Left lung (tissue), 10 donors: ENCODE data around the gene UBD. TPM values are rescaled to one million over a fixed set of nuclear protein-coding genes. Genes with fewer than 3 reads are reported as not detected.

ENCODE experiments used
- ATAC-seq: fragments of 200-7000 bp; cut with Tn5 transposase; one replicate; pipeline ENCODE4 v1.9.1; 2020; ENCODE audit warnings: moderate library complexity
- DNase-seq, 4 donors: peaks; one replicate each; pipeline ENCODE4 v3.0.0-alpha.2; 2013 to 2020
- H3K27ac ChIP-seq, 2 donors: fragments of 200-600 bp; sonication (generic) in 1 of 2; one replicate each; pipeline versions ENCODE4 v1.5.0 to v1.8.0; 2020 to 2021
- H3K27me3 ChIP-seq, 2 donors: fragments of 200-600 bp; sonication (generic) in 1 of 2; one replicate each; pipeline versions ENCODE4 v1.5.0 to v1.8.0; 2020 to 2021
- H3K36me3 ChIP-seq, 2 donors: fragments of 200-600 bp; sonication (generic) in 1 of 2; one replicate each; pipeline versions ENCODE4 v1.5.0 to v1.8.0; 2020 to 2021
- H3K4me1 ChIP-seq, 2 donors: fragments of 200-600 bp; one replicate each; pipeline ENCODE4 v1.8.0; 2021
- H3K4me3 ChIP-seq, 2 donors: fragments of 200-600 bp; sonication (generic) in 1 of 2; one replicate each; pipeline versions ENCODE4 v1.5.0 to v1.8.0; 2020 to 2021; ENCODE audit warnings: mild to moderate bottlenecking in 1 of 2
- H3K9me3 ChIP-seq, 2 donors: fragments of 200-600 bp; sonication (generic) in 1 of 2; one replicate each; pipeline versions ENCODE4 v1.5.0 to v1.8.0; 2020 to 2021
- CTCF ChIP-seq, 2 donors: fragments of 200-600 bp; sonication (generic) in 1 of 2; IDR thresholded peaks; one replicate each; pipeline versions ENCODE4 v1.5.0 to v1.8.0; 2021; ENCODE audit warnings: antibody characterized with exemption in 2 of 2
- intact Hi-C, 2 donors: fragments of 100-400 bp; cut with DNase I; formaldehyde crosslinking; loops; one replicate each; pipeline versions ENCODE4 v1.11.2 to v1.14.2; 2022
- polyA plus RNA-seq, 6 donors: library from polyadenylated mRNA; unstranded; fragments of 120-200 nt; gene quantifications; one replicate each; pipeline ENCODE4 v1.2.1, GENCODE V29; 2013; ENCODE audit not compliant: insufficient read length in 6 of 6
- total RNA-seq, 2 donors: library from RNA; stranded (reverse); fragmentation: NEBNext Ultra II Directional; extraction: Animal tissue kit (Norgen Biotek cat#: 25700); gene quantifications; one replicate each; pipeline ENCODE4 v1.2.1, GENCODE V29; 2021
- donor health status: DM: no; HTN: yes; CAD: no.
- donor health status: DM: no; HTN: no; CAD: no.

Gene UBD
- total and polyA plus RNA-seq, 8 donors: 0.25 to 2.7 (median 1.3) TPM

- intact Hi-C loops: no loop called here
- DNase-seq (no peak), ATAC-seq (no peak)
- no peak for TF ChIP-seq CTCF (IDR thresholded peaks at IDR 0.05)
- H3K4me1 ChIP-seq: no peaks in the 10 kb centered on the region
- no peaks in the 10 kb centered on the region for H3K9me3 ChIP-seq
- H3K36me3 ChIP-seq: no peaks in the 10 kb centered on the region
- H3K27me3 ChIP-seq: no peaks in the 10 kb centered on the region
- no peak overlapping the region for H3K4me3 ChIP-seq
- H3K27ac ChIP-seq: no peak overlapping the region
These were observed 49.3 kb downstream of the UBD start for GRCh38 chr6:29510202-29510601.

GRCh38 chr6:29509711-29510110, 49.8 kb downstream of the UBD start:
- intact Hi-C loops: no loop called here

GRCh38 chr6:29509239-29509638, 50.3 kb downstream of the UBD start:
- DNase-seq (peak in 1 of 4 donors; percentile 58), ATAC-seq (no peak)
- intact Hi-C loops: no loop called here
- H3K36me3 ChIP-seq: no peaks in the 10 kb centered on the region
- H3K27ac ChIP-seq: no peak overlapping the region
- TF ChIP-seq CTCF (IDR thresholded peaks at IDR 0.05): no peak
- H3K4me1 ChIP-seq: no peaks in the 10 kb centered on the region
- no peak overlapping the region for H3K4me3 ChIP-seq
- no peaks in the 10 kb centered on the region for H3K27me3 ChIP-seq
- no peaks in the 10 kb centered on the region for H3K9me3 ChIP-seq

More at GRCh38 chr6:29509711-29510110, 49.8 kb downstream of the UBD start:
- DNase-seq (no peak), ATAC-seq (no peak)
- H3K27ac ChIP-seq: no peak overlapping the region
- no peaks in the 10 kb centered on the region for H3K27me3 ChIP-seq
- H3K9me3 ChIP-seq: no peaks in the 10 kb centered on the region
- no peaks in the 10 kb centered on the region for H3K4me1 ChIP-seq
- H3K4me3 ChIP-seq: no peak overlapping the region
- H3K36me3 ChIP-seq: no peaks in the 10 kb centered on the region
- no peak for TF ChIP-seq CTCF (IDR thresholded peaks at IDR 0.05)

- no peak for TF ChIP-seq CTCF (IDR thresholded peaks at IDR 0.05)
- no peak overlapping the region for H3K4me3 ChIP-seq
- DNase-seq (no peak), ATAC-seq (no peak)
- no peak overlapping the region for H3K27ac ChIP-seq
- intact Hi-C loops: no loop called here
- H3K9me3 ChIP-seq: no peaks in the 10 kb centered on the region
- H3K36me3 ChIP-seq: no peaks in the 10 kb centered on the region
- H3K4me1 ChIP-seq: no peaks in the 10 kb centered on the region
- H3K27me3 ChIP-seq: no peaks in the 10 kb centered on the region
These were observed 52.2 kb downstream of the UBD start for GRCh38 chr6:29507319-29507718.

- Histone ChIP-seq H3K4me1 (no peaks in the 10 kb centered on the region), H3K27ac (no peak overlapping the region), H3K36me3 (no peaks in the 10 kb centered on the region), H3K4me3 (no peak overlapping the region), H3K9me3 (no peaks in the 10 kb centered on the region), H3K27me3 (peaks cover 0 to under 1% of the 10 kb centered on the region in 2 donors)
- DNase-seq (no peak), ATAC-seq (no peak)
- no peak for TF ChIP-seq CTCF (IDR thresholded peaks at IDR 0.05)
- intact Hi-C loops: no loop called here
These were observed 53.0 kb downstream of the UBD start for GRCh38 chr6:29506446-29507067.
